ENCODE measurements around the gene IYD. TPM values are rescaled to one million over a fixed set of nuclear protein-coding genes. Genes with fewer than 3 reads are reported as not detected.

The IYD gene
- total and polyA plus RNA-seq, 10 of the 15 experiments (the other 5 are each of a cell fraction or from before 2014, with no cell fraction given) = 0.07 TPM; not detected in 9

DNA sequence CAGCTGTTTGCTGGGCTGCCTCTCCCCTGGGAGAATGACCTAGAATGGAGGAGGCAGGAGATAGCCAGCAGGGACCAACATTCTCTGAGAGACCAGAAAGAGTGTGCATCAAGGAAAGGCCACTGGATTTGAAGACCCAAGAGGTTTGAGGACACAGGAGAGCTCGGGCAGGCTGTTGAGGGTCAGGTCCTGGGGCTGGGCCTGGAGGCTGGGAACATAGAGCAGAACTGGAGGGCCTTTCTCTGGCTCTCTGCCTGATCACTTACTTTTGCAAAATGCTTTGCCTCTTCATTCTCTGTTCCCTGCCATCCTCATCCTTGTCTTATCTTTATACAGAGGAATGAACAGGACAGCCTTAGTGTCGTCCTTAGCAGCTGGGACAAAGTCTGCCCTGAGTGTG lies 2.5 kb downstream of the IYD start:
- no peak for FAIRE-seq
- H3K4me2 ChIP-seq (ENCODE audit: control insufficient read depth, insufficient read depth) = no peak overlapping the region
- in situ Hi-C loops (cut with MboI) (no loop called here), intact Hi-C loops (cut with micrococcal nuclease; ENCODE audit: unreplicated experiment) (no loop called here)
- RAD21 ChIA-PET (ENCODE audit: unreplicated experiment) = no interaction called here
- no peaks in the 10 kb centered on the region for H3K9me3 ChIP-seq (replicated peaks; ENCODE audit: control insufficient read depth, insufficient read depth, low read length)
- H4K20me1 ChIP-seq (ENCODE audit: control insufficient read depth, insufficient read depth) = no peaks in the 10 kb centered on the region
- TF ChIP-seq, protein P1, sequence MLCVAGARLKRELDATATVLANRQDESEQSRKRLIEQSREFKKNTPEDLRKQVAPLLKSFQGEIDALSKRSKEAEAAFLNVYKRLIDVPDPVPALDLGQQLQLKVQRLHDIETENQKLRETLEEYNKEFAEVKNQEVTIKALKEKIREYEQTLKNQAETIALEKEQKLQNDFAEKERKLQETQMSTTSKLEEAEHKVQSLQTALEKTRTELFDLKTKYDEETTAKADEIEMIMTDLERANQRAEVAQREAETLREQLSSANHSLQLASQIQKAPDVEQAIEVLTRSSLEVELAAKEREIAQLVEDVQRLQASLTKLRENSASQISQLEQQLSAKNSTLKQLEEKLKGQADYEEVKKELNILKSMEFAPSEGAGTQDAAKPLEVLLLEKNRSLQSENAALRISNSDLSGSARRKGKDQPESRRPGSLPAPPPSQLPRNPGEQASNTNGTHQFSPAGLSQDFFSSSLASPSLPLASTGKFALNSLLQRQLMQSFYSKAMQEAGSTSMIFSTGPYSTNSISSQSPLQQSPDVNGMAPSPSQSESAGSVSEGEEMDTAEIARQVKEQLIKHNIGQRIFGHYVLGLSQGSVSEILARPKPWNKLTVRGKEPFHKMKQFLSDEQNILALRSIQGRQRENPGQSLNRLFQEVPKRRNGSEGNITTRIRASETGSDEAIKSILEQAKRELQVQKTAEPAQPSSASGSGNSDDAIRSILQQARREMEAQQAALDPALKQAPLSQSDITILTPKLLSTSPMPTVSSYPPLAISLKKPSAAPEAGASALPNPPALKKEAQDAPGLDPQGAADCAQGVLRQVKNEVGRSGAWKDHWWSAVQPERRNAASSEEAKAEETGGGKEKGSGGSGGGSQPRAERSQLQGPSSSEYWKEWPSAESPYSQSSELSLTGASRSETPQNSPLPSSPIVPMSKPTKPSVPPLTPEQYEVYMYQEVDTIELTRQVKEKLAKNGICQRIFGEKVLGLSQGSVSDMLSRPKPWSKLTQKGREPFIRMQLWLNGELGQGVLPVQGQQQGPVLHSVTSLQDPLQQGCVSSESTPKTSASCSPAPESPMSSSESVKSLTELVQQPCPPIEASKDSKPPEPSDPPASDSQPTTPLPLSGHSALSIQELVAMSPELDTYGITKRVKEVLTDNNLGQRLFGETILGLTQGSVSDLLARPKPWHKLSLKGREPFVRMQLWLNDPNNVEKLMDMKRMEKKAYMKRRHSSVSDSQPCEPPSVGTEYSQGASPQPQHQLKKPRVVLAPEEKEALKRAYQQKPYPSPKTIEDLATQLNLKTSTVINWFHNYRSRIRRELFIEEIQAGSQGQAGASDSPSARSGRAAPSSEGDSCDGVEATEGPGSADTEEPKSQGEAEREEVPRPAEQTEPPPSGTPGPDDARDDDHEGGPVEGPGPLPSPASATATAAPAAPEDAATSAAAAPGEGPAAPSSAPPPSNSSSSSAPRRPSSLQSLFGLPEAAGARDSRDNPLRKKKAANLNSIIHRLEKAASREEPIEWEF (IDR thresholded peaks at IDR 0.05; ENCODE audit: insufficient replicate concordance, low read depth, low read length) = no peak
- H2AFZ ChIP-seq (ENCODE audit: control insufficient read depth, low read depth, low read length) = no peak overlapping the region
- no peaks in the 10 kb centered on the region for H3K79me2 ChIP-seq (ENCODE audit: control insufficient read depth, insufficient read depth, low read length)
- DNase-seq (ENCODE audit: low read depth, low spot score) = no peak
- no peaks in the 10 kb centered on the region for H3K4me1 ChIP-seq (ENCODE audit: control insufficient read depth, insufficient read depth, low read length)
- ATAC-seq = no peak
- H3K9ac ChIP-seq (ENCODE audit: control insufficient read depth, insufficient read depth, low read length) = no peak overlapping the region
- BruUV-seq (replicated peaks) = no TSS peak
- CTCF ChIA-PET = interaction anchor here (1.1 kb wide), 1 partner anchor 21 kb away, joined by 3 read pairs; no protein-coding TSS in a partner anchor
- H3K4me3 ChIP-seq = no peak overlapping the region
- peaks cover 0 to 2% of the 10 kb centered on the region in 2 experiments; a peak in 1 of 4 replicates for H3K27me3 ChIP-seq (replicated peaks in 1 of 2; ENCODE audit: control insufficient read depth in 2 of 2, insufficient read depth in 2 of 2, low read length in 1 of 2)
- 0% methylated on average over 2 of the region's 2 CpGs for WGBS (ENCODE audit: insufficient coverage, insufficient replicate concordance, low lambda C conversion rate, missing lambda C conversion rate)
- SMC1A ChIA-PET (ENCODE audit: uncharacterized antibody, unreplicated experiment) = no interaction called here
- H3K27ac ChIP-seq (ENCODE audit: control insufficient read depth, insufficient read depth) = no peak overlapping the region
- POLR2A ChIA-PET = no interaction called here
- H3K36me3 ChIP-seq (ENCODE audit: control insufficient read depth in 2 of 2, insufficient read depth in 2 of 2, low read length in 1 of 2) = no peaks in the 10 kb centered on the region

DNA sequence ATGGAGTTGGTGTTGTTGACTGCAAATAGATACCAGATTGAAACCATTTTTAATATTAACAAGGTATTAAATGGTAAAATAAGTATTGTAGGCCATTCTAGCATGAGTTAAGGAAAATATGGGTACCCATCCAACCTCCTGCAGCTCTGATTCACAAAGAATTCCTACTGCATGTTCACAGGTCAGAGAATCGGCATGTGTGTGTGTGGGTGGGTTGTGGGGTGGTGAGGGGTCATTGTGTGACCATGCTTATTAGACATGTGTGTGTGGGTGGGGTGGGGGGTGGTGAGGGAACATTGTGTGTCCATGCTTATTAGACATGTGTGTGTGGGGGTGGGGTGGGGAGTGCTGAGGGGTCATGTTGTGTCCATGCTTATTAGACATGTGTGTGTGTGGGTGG lies 3.2 kb downstream of the IYD start:
- Histone ChIP-seq H2AFZ (ENCODE audit: control insufficient read depth, low read depth, low read length) (no peak overlapping the region), H3K4me1 (ENCODE audit: control insufficient read depth, insufficient read depth, low read length) (no peaks in the 10 kb centered on the region), H3K36me3 (ENCODE audit: control insufficient read depth in 2 of 2, insufficient read depth in 2 of 2, low read length in 1 of 2) (no peaks in the 10 kb centered on the region), H3K27ac (ENCODE audit: control insufficient read depth, insufficient read depth) (no peak overlapping the region), H3K27me3 (replicated peaks in 1 of 2; ENCODE audit: control insufficient read depth in 2 of 2, insufficient read depth in 2 of 2, low read length in 1 of 2) (peaks cover 2 to 3% of the 10 kb centered on the region in 2 experiments; a peak in 2 of 4 replicates), H3K79me2 (ENCODE audit: control insufficient read depth, insufficient read depth, low read length) (no peaks in the 10 kb centered on the region), H3K4me2 (ENCODE audit: control insufficient read depth, insufficient read depth) (no peak overlapping the region), H3K9me3 (replicated peaks; ENCODE audit: control insufficient read depth, insufficient read depth, low read length) (no peaks in the 10 kb centered on the region), H3K4me3 (no peak overlapping the region), H3K9ac (ENCODE audit: control insufficient read depth, insufficient read depth, low read length) (no peak overlapping the region), H4K20me1 (ENCODE audit: control insufficient read depth, insufficient read depth) (no peaks in the 10 kb centered on the region)
- ATAC-seq (no peak), FAIRE-seq (no peak), DNase-seq (ENCODE audit: low read depth, low spot score) (no peak)
- SMC1A ChIA-PET (ENCODE audit: uncharacterized antibody, unreplicated experiment) = no interaction called here
- intact Hi-C loops (cut with micrococcal nuclease; ENCODE audit: unreplicated experiment) (no loop called here), in situ Hi-C loops (cut with MboI) (no loop called here)
- no TSS peak for BruUV-seq (replicated peaks)
- RAD21 ChIA-PET (ENCODE audit: unreplicated experiment) = no interaction called here
- WGBS (ENCODE audit: insufficient coverage, insufficient replicate concordance, low lambda C conversion rate, missing lambda C conversion rate) = 44% methylated on average over 1 of the region's 1 CpG
- TF ChIP-seq NFIC (IDR thresholded peaks at IDR 0.05; ENCODE audit: low read depth, low read length) (no peak), SRF (IDR thresholded peaks at IDR 0.05; ENCODE audit: low read depth in 2 of 2, low read length in 2 of 2) (no peak), ZNF274 (IDR thresholded peaks at IDR 0.05; ENCODE audit: insufficient read depth, insufficient read length) (no peak), MEF2B (IDR thresholded peaks at IDR 0.05; ENCODE audit: partially characterized antibody, poor library complexity, severe bottlenecking) (no peak), PAX5 (IDR thresholded peaks at IDR 0.05; ENCODE audit: borderline replicate concordance, low read depth, low read length) (no peak)
- TF ChIP-seq, protein P2, sequence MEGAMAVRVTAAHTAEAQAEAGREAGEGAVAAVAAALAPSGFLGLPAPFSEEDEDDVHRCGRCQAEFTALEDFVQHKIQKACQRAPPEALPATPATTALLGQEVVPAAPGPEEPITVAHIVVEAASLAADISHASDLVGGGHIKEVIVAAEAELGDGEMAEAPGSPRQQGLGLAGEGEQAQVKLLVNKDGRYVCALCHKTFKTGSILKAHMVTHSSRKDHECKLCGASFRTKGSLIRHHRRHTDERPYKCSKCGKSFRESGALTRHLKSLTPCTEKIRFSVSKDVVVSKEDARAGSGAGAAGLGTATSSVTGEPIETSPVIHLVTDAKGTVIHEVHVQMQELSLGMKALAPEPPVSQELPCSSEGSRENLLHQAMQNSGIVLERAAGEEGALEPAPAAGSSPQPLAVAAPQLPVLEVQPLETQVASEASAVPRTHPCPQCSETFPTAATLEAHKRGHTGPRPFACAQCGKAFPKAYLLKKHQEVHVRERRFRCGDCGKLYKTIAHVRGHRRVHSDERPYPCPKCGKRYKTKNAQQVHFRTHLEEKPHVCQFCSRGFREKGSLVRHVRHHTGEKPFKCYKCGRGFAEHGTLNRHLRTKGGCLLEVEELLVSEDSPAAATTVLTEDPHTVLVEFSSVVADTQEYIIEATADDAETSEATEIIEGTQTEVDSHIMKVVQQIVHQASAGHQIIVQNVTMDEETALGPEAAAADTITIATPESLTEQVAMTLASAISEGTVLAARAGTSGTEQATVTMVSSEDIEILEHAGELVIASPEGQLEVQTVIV (IDR thresholded peaks at IDR 0.05; ENCODE audit: borderline replicate concordance, partially characterized antibody) = no peak
- POLR2A ChIA-PET = no interaction called here
- CTCF ChIA-PET = no interaction called here
